Ishikawa (cell line): Measurements from ENCODE around the gene KRT33A.

ENCODE experiments used
- CEBPB ChIP-seq: IDR thresholded peaks from 2 replicates; pipeline ENCODE4 v1.6.1; 2012
- CREB1 ChIP-seq: IDR thresholded peaks from 2 replicates; pipeline ENCODE4 v1.6.1; 2012; ENCODE audit warnings: low read depth
- EGR1 ChIP-seq: IDR thresholded peaks from 2 replicates; pipeline ENCODE4 v1.6.1; 2012
- EP300 ChIP-seq: IDR thresholded peaks from 2 replicates; pipeline ENCODE4 v1.6.1; 2012; ENCODE audit warnings: borderline replicate concordance
- FOXM1 ChIP-seq: IDR thresholded peaks from 2 replicates; pipeline ENCODE4 v1.6.1; 2012; ENCODE audit warnings: low read depth, borderline replicate concordance
- MAX ChIP-seq: IDR thresholded peaks from 2 replicates; pipeline ENCODE4 v1.6.1; 2012
- NFIC ChIP-seq: IDR thresholded peaks from 2 replicates; pipeline ENCODE4 v1.6.1; 2012
- RAD21 ChIP-seq: IDR thresholded peaks from 2 replicates; pipeline ENCODE4 v1.6.1; 2012; ENCODE audit warnings: low read depth
- REST ChIP-seq: IDR thresholded peaks from 2 replicates; pipeline ENCODE4 v1.6.1; 2012; ENCODE audit warnings: low read depth, mild to moderate bottlenecking
- TAF1 ChIP-seq: IDR thresholded peaks from 2 replicates; pipeline ENCODE4 v1.6.1; 2012; ENCODE audit warnings: low read depth, mild to moderate bottlenecking
- TCF12 ChIP-seq: IDR thresholded peaks from 2 replicates; pipeline ENCODE4 v1.6.1; 2012; ENCODE audit warnings: low read depth
- TEAD4 ChIP-seq: IDR thresholded peaks from 2 replicates; pipeline ENCODE4 v1.6.1; 2012
- USF1 ChIP-seq: IDR thresholded peaks from 2 replicates; pipeline ENCODE4 v1.6.1; 2012
- YY1 ChIP-seq: IDR thresholded peaks from 2 replicates; pipeline ENCODE4 v1.6.1; 2012; ENCODE audit warnings: low read depth
- ZBTB7A ChIP-seq: IDR thresholded peaks from 2 replicates; pipeline ENCODE4 v1.6.1; 2012; ENCODE audit warnings: low read depth

The KRT33A gene

GRCh38 chr17:41377546-41377945 lies 26.9 kb upstream of the KRT33A start:
- TF ChIP-seq TAF1 (no peak), RAD21 (no peak), CREB1 (no peak), USF1 (no peak)

- no peak for TF ChIP-seq MAX
- no peak for TF ChIP-seq USF1
- TF ChIP-seq YY1: no peak
- TF ChIP-seq TEAD4: no peak
Observed at GRCh38 chr17:41369713-41370112, 19.1 kb upstream of the KRT33A start, which contains the start of gene KRT33B. Gene KRT33B (minus strand): TSS chr17:41369813. CDS start chr17:41369750, 63 bp downstream.

GRCh38 chr17:41369023-41369422 lies 18.4 kb upstream of the KRT33A start:
- TF ChIP-seq EP300 (no peak), CREB1 (no peak), FOXM1 (no peak), MAX (no peak), TEAD4 (no peak), CEBPB (no peak), TCF12 (no peak), RAD21 (no peak), ZBTB7A (no peak), REST (no peak), USF1 (no peak), NFIC (no peak), EGR1 (no peak), YY1 (no peak), TAF1 (no peak)

GRCh38 chr17:41367426-41368075 lies 16.9 kb upstream of the KRT33A start:
- no peak for TF ChIP-seq REST
- TF ChIP-seq USF1: no peak
- no peak for TF ChIP-seq NFIC
- TF ChIP-seq TCF12: no peak
- no peak for TF ChIP-seq CEBPB
- no peak for TF ChIP-seq ZBTB7A
- no peak for TF ChIP-seq RAD21
- no peak for TF ChIP-seq MAX

GRCh38 chr17:41366070-41366469 lies 15.4 kb upstream of the KRT33A start:
- no peak for TF ChIP-seq USF1
- no peak for TF ChIP-seq TAF1
- no peak for TF ChIP-seq YY1
- TF ChIP-seq CEBPB: no peak
- TF ChIP-seq NFIC: no peak
- TF ChIP-seq TEAD4: no peak
- TF ChIP-seq MAX: no peak
- TF ChIP-seq EGR1: no peak
- TF ChIP-seq FOXM1: no peak
